ACC112 (cell line): Measurements from ENCODE around the gene NPLOC4.
"Not testable (repeated sequence)": the region's sequence is repeated elsewhere in the genome, so short reads cannot be mapped to it uniquely, and the experiment has no call there.

Experiments used
- H2AFZ ChIP-seq: fragments of 200-600 bp; sonication (generic); one replicate; pipeline ENCODE4 v1.6.0; 2017; ENCODE audit warnings: antibody characterized with exemption, low read length; ENCODE audit not compliant: unreplicated experiment
- H3K27ac ChIP-seq: fragments of 200-600 bp; sonication (generic); 2 replicates; pipeline ENCODE4 v1.5.1; 2014; ENCODE audit warnings: low read depth, mild to moderate bottlenecking, antibody characterized with exemption, low read length, moderate library complexity
- H3K27me3 ChIP-seq: fragments of 200-600 bp; sonication (generic); 2 replicates; pipeline ENCODE4 v1.6.1; 2014; ENCODE audit warnings: mild to moderate bottlenecking, antibody characterized with exemption, low read length, moderate library complexity, mixed read lengths; ENCODE audit not compliant: insufficient read depth
- H3K36me3 ChIP-seq: fragments of 200-600 bp; sonication (generic); 2 replicates; pipeline ENCODE4 v1.6.1; 2016; ENCODE audit warnings: mild to moderate bottlenecking, antibody characterized with exemption, low read length, moderate library complexity, mixed read lengths; ENCODE audit not compliant: insufficient read depth
- H3K4me1 ChIP-seq: fragments of 200-600 bp; sonication (generic); one replicate; pipeline ENCODE4 v1.6.1; 2016; ENCODE audit warnings: low read length, mixed read lengths; ENCODE audit not compliant: insufficient read depth, unreplicated experiment, control insufficient read depth
- H3K4me3 ChIP-seq: fragments of 200-600 bp; sonication (generic); 2 replicates; pipeline ENCODE4 v1.5.1; 2014; ENCODE audit warnings: mild to moderate bottlenecking, low read depth, low read length
- H3K79me2 ChIP-seq: fragments of 200-600 bp; sonication (generic); one replicate; pipeline ENCODE4 v1.6.0; 2016; ENCODE audit warnings: low read length; ENCODE audit not compliant: control insufficient read depth, unreplicated experiment, insufficient read depth

The NPLOC4 gene

GRCh38 chr17:81532490-81533287 is 104.2 kb downstream of the NPLOC4 start:
- Histone ChIP-seq H3K36me3 (no peaks in the 10 kb centered on the region), H3K4me3 (no peak overlapping the region), H2AFZ (no peak overlapping the region), H3K79me2 (no peaks in the 10 kb centered on the region), H3K4me1 (no peaks in the 10 kb centered on the region), H3K27ac (no peak overlapping the region), H3K27me3 (peaks cover 13% of the 10 kb centered on the region; the same call in 1 of the 2 replicates)

DNA sequence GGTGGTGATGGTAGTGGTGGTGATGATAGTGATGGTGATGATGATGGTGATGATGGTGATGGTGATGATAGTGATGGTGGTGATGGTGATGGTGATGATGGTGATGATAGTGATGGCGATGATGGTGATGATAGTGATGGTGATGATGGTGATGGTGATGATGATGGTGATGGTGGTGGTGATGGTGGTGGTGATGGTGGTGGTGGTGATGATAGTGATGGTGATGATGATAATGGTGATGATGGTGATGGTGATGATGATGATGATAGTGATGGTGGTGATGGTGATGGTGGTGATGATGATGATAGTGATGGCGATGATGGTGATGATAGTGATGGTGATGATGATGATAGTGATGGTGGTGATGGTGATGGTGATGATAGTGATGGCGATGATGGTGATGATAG is 104.9 kb downstream of the NPLOC4 start:
- H3K4me3 ChIP-seq, H3K27ac ChIP-seq, H3K79me2 ChIP-seq, H3K4me1 ChIP-seq, H2AFZ ChIP-seq, H3K36me3 ChIP-seq: not testable (repeated sequence)
- H3K27me3 ChIP-seq = peaks cover 13% of the 10 kb centered on the region; the same call in 1 of the 2 replicates

DNA sequence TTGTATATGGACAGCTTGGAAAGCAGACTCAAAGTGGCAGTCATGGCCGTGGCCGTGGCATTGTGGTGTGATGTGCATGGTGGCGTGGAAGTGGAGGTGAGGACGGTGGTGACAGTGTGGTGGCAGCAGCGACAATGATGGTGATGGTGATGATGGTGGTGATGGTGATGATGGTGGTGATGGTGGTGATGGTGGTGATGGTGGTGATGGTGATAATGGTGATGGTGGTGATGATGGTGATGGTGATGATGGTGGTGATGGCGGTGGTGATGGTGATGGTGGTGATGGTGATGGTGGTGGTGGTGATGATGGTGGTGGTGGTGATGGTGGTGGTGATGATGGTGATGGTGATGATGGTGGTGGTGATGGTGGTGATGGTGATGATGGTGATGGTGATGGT is 105.9 kb downstream of the NPLOC4 start:
- not testable (repeated sequence) for H3K4me1 ChIP-seq, H2AFZ ChIP-seq, H3K27me3 ChIP-seq, H3K27ac ChIP-seq, H3K4me3 ChIP-seq, H3K36me3 ChIP-seq, H3K79me2 ChIP-seq

DNA sequence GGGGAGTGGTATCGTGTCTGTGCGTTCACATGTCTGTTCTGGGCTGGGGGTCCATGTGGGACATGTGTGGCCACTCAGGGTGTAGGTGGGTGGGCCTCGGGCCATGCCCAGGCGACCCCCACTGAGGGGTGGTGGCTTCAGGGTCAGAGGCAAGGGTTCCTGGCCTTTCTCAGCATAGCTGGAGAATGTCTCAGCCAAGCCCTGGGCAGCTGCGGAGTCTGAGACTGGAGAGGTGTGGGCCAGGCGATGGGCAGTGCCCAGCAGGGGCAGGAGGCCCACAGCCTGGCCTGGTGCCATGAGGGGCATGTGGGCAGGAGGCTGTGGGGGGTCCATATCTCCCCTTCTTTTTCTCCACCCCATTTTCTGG is 107.5 kb downstream of the NPLOC4 start:
- H3K27ac ChIP-seq = no peak overlapping the region
- no peaks in the 10 kb centered on the region for H3K79me2 ChIP-seq
- 0 out of 2 replicates have a peak, but pooled peaks cover 3% of the 10 kb centered on the region for H3K27me3 ChIP-seq
- no peaks in the 10 kb centered on the region for H3K4me1 ChIP-seq
- H3K4me3 ChIP-seq = no peak overlapping the region
- no peak overlapping the region for H2AFZ ChIP-seq
- H3K36me3 ChIP-seq = no peaks in the 10 kb centered on the region

DNA sequence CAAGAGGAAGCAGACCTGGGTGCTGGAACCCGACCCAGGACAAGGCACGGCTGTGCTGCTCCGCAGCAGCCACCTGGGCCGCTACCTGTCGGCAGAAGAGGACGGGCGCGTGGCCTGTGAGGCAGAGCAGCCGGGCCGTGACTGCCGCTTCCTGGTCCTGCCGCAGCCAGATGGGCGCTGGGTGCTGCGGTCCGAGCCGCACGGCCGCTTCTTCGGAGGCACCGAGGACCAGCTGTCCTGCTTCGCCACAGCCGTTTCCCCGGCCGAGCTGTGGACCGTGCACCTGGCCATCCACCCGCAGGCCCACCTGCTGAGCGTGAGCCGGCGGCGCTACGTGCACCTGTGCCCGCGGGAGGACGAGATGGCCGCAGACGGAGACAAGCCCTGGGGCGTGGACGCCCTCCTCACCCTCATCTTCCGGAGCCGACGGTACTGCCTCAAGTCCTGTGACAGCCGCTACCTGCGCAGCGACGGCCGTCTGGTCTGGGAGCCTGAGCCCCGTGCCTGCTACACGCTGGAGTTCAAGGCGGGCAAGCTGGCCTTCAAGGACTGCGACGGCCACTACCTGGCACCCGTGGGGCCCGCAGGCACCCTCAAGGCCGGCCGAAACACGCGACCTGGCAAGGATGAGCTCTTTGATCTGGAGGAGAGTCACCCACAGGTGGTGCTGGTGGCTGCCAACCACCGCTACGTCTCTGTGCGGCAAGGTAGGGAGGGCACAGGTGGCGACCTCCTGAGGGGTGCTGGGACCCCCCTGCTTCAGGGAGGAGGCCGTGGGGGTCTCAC is 108.1 kb downstream of the NPLOC4 start:
- Histone ChIP-seq H3K27me3 (0 out of 2 replicates have a peak, but pooled peaks cover 3% of the 10 kb centered on the region), H3K79me2 (no peaks in the 10 kb centered on the region), H3K4me3 (no peak overlapping the region), H3K27ac (no peak overlapping the region), H2AFZ (no peak overlapping the region), H3K36me3 (no peaks in the 10 kb centered on the region), H3K4me1 (peaks cover 1% of the 10 kb centered on the region)

- Histone ChIP-seq H2AFZ (no peak overlapping the region), H3K4me3 (no peak overlapping the region), H3K27ac (no peak overlapping the region), H3K4me1 (peaks cover 6% of the 10 kb centered on the region), H3K27me3 (0 out of 2 replicates have a peak, but pooled peaks cover 3% of the 10 kb centered on the region), H3K36me3 (no peaks in the 10 kb centered on the region), H3K79me2 (no peaks in the 10 kb centered on the region)
These were observed 108.6 kb downstream of the NPLOC4 start for GRCh38 chr17:81528384-81528650.

DNA sequence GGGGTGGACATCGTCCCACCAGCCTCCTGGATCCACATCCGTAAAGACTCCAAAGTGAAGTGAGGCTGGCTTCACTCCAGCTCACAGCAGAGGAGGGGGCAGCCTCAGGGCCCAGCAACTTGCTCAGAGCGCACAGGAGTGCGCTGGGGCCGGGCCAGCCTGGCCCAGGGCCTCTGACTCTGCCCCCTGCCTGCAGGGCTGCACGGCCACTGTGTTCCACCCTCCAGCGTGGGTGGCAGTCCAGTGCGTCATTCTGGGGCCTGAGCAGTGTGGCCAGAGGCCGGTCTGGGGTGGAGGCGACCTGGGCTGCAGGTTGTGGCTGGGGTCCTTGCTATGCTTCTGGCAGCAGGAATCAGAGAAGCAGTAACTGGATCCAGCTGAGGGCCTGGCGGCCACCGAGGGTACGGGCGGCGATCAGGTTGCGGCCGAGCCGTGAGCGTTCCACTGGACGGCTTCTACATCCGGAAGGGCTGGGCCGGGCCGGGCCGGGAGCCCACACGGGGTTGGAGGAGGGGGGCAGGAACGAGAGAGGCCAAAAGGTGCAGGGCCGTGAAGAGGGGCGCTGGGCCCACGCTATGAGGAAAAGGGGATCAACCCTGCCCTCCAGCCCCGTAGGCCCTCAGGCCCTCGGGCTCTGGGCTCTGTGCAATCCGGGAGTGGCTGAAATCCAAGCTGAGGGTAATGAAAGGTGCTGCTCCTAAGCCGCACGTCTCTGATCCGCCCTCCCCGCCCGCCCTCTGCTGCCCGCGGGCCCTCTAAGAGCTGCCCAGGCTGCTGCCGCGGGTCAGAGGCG is 109.1 kb downstream of the NPLOC4 start, which contains the start of gene FSCN2:
Gene FSCN2, plus strand, starts transcription at position 787 of the 793 bp plus-strand sequence. CDS start 155 bp downstream, outside the sequence.
- Histone ChIP-seq H3K4me3 (no peak within 1 kb of the TSS), H3K4me1 (peaks cover 8% of the 10 kb centered on the region), H3K27me3 (0 out of 2 replicates have a peak, but pooled peaks cover 3% of the 10 kb centered on the region), H3K27ac (no peak within 1 kb of the TSS), H2AFZ (no peak within 1 kb of the TSS), H3K79me2 (no peaks in the 10 kb centered on the region), H3K36me3 (no peaks in the 10 kb centered on the region)

- Histone ChIP-seq H3K27me3 (0 out of 2 replicates have a peak, but pooled peaks cover 3% of the 10 kb centered on the region), H3K79me2 (no peaks in the 10 kb centered on the region)
These were observed 110.0 kb downstream of the NPLOC4 start for GRCh38 chr17:81526662-81527571.

GRCh38 chr17:81524865-81525159 is 112.1 kb downstream of the NPLOC4 start:
- Histone ChIP-seq H3K4me1 (peaks cover 8% of the 10 kb centered on the region), H3K27me3 (0 out of 2 replicates have a peak, but pooled peaks cover 3% of the 10 kb centered on the region)

More at GRCh38 chr17:81526662-81527571, 110.0 kb downstream of the NPLOC4 start:
- Histone ChIP-seq H3K4me3 (no peak overlapping the region), H3K36me3 (no peaks in the 10 kb centered on the region), H3K4me1 (peaks cover 8% of the 10 kb centered on the region), H2AFZ (no peak overlapping the region), H3K27ac (no peak overlapping the region)

More at GRCh38 chr17:81524865-81525159, 112.1 kb downstream of the NPLOC4 start:
- no peak overlapping the region for H2AFZ ChIP-seq
- H3K36me3 ChIP-seq = no peaks in the 10 kb centered on the region
- H3K27ac ChIP-seq = no peak overlapping the region
- no peak overlapping the region for H3K4me3 ChIP-seq
- no peaks in the 10 kb centered on the region for H3K79me2 ChIP-seq
